AG04450 (cell line): ENCODE results near the gene MTM1. TPM values are rescaled to one million over a fixed set of nuclear protein-coding genes. Genes with fewer than 3 reads are reported as not detected.

Source experiments
- CTCF ChIA-PET: fragments of 300-600, 350-600 bp; formaldehyde crosslinking; extraction: SDS; loops from one replicate; lab custom pipeline; 2022; ENCODE audit warnings: antibody characterized with exemption, inconsistent platforms; lab: Charles Lee
- POLR2A ChIA-PET: fragments of 350-600 bp; formaldehyde crosslinking; extraction: SDS; loops from one replicate; lab custom pipeline; 2021; ENCODE audit warnings: antibody characterized with exemption, inconsistent platforms; lab: Yijun Ruan, JAX
- DNase-seq: peaks from one replicate; pipeline ENCODE4 v3.0.0-alpha.2; 2011; ENCODE audit warnings: low read depth, low spot score
- H3K27ac ChIP-seq: one replicate; pipeline ENCODE4 v1.5.1; 2012; ENCODE audit warnings: low read depth, low read length, control low read depth
- H3K27me3 ChIP-seq: one replicate; pipeline ENCODE4 v1.6.0; 2012; ENCODE audit warnings: low read length; ENCODE audit not compliant: control insufficient read depth, insufficient read depth
- H3K4me3 ChIP-seq: 2 replicates; pipeline ENCODE4 v1.5.1; 2011; ENCODE audit warnings: mild to moderate bottlenecking, low read depth, low read length, control low read depth
- H3K9me3 ChIP-seq: 2 replicates; pipeline ENCODE4 v1.5.1; 2012; ENCODE audit warnings: low read length; ENCODE audit not compliant: control insufficient read depth, insufficient read depth
- CTCF ChIP-seq: IDR thresholded peaks from 2 replicates; pipeline ENCODE4 v1.5.1; 2011; ENCODE audit warnings: low read depth, low read length, control low read depth, inconsistent platforms
- polyA plus RNA-seq: library from polyadenylated mRNA; depleted of rRNA; stranded (reverse); fragments of >200 nt; gene quantifications from 2 replicates; pipeline ENCODE4 v1.2.3, GENCODE V29; 2011

MTM1 gene
- polyA plus RNA-seq, 1 experiment = 3.9 TPM

GRCh38 chrX:150543230-150544155 lies 24.9 kb upstream of the MTM1 start:
- DNase-seq = no peak
- H3K9me3 ChIP-seq = no peaks in the 10 kb centered on the region
- ChIA-PET CTCF (interaction anchor here (1.0 kb wide), 1 partner anchor 603 kb away, joined by 3 read pairs; no protein-coding TSS in a partner anchor), POLR2A (interaction anchor here (0.6 kb wide), 1 partner anchor 14 kb away, joined by 9 read pairs; no protein-coding TSS in a partner anchor)
- no peaks in the 10 kb centered on the region for H3K27me3 ChIP-seq
- TF ChIP-seq CTCF = no peak
- no peak overlapping the region for H3K27ac ChIP-seq
- no peak overlapping the region for H3K4me3 ChIP-seq

GRCh38 chrX:150544222-150544787 lies 24.1 kb upstream of the MTM1 start:
- ChIA-PET CTCF (interaction anchor here (1.0 kb wide), 1 partner anchor 604 kb away, joined by 3 read pairs; no protein-coding TSS in a partner anchor), POLR2A (no interaction called here)

GRCh38 chrX:150544835-150545770 lies 23.3 kb upstream of the MTM1 start:
- no peak for TF ChIP-seq CTCF
- Histone ChIP-seq H3K9me3 (no peaks in the 10 kb centered on the region), H3K27ac (no peak overlapping the region), H3K4me3 (no peak overlapping the region), H3K27me3 (no peaks in the 10 kb centered on the region)
- POLR2A ChIA-PET = no interaction called here
- CTCF ChIA-PET = interaction anchor here (1.0 kb wide), 1 partner anchor 605 kb away, joined by 3 read pairs; no protein-coding TSS in a partner anchor
- no peak for DNase-seq

More at GRCh38 chrX:150544222-150544787, 24.1 kb upstream of the MTM1 start:
- H3K9me3 ChIP-seq = no peaks in the 10 kb centered on the region
- no peak for TF ChIP-seq CTCF
- DNase-seq = no peak
- H3K27ac ChIP-seq = no peak overlapping the region
- H3K27me3 ChIP-seq = no peaks in the 10 kb centered on the region
- H3K4me3 ChIP-seq = no peak overlapping the region

GRCh38 chrX:150546711-150547153 lies 21.7 kb upstream of the MTM1 start:
- no peaks in the 10 kb centered on the region for H3K9me3 ChIP-seq
- POLR2A ChIA-PET = no interaction called here
- TF ChIP-seq CTCF = no peak
- H3K27ac ChIP-seq = no peak overlapping the region
- no peaks in the 10 kb centered on the region for H3K27me3 ChIP-seq
- no peak overlapping the region for H3K4me3 ChIP-seq
- DNase-seq = no peak
- CTCF ChIA-PET = interaction anchor here (2.1 kb wide), 1 partner anchor 608 kb away, joined by 7 read pairs; the partner anchor contains the start of gene EOLA2
